ENCODE data around the gene KDM1B. TPM values are rescaled to one million over a fixed set of nuclear protein-coding genes. Genes with fewer than 3 reads are reported as not detected.

Gene KDM1B
- total and polyA plus RNA-seq, 2 of the 8 experiments (the other 6 are each of a cell fraction or from before 2014, with no cell fraction given): 3.7 to 7.5 TPM

GRCh38 chr6:18171871-18172270 is 16.6 kb downstream of the KDM1B start:
- Histone ChIP-seq H2BK15ac (ENCODE audit: low read length) (no peak overlapping the region), H3K4me3 (ENCODE audit: extremely low read depth in 1 of 4, insufficient read depth in 2 of 4, low read depth in 3 of 4, low read length in 4 of 4) (no peak overlapping the region), H3K9me3 (ENCODE audit: insufficient read depth in 2 of 2, low read depth in 1 of 2, low read length in 1 of 2) (peaks cover 0 to 7% of the 10 kb centered on the region in 2 experiments; a peak in 2 of 4 replicates), H3K4ac (replicated peaks; ENCODE audit: insufficient read length, low read depth, low read length) (no peak overlapping the region), H3K79me2 (ENCODE audit: control insufficient read depth in 1 of 2, insufficient read depth in 2 of 2, low read length in 2 of 2) (no peaks in the 10 kb centered on the region), H3K79me1 (ENCODE audit: low read depth, low read length) (no peaks in the 10 kb centered on the region), H3K18ac (ENCODE audit: extremely low read depth, low read length) (no peak overlapping the region), H2BK20ac (ENCODE audit: low read length) (no peak overlapping the region), H4K91ac (replicated peaks; ENCODE audit: insufficient read length, low read length) (no peak overlapping the region), H3K9ac (replicated peaks in 1 of 4; ENCODE audit: extremely low read depth in 1 of 4, low read depth in 3 of 4, low read length in 3 of 4) (no peak overlapping the region), H3K4me1 (replicated peaks in 1 of 4; ENCODE audit: control insufficient read depth in 3 of 4, insufficient read depth in 4 of 4, low read length in 3 of 4) (no peaks in the 10 kb centered on the region), H3K23me2 (ENCODE audit: low read depth, low read length) (no peaks in the 10 kb centered on the region), H4K5ac (ENCODE audit: insufficient read length, low read depth, low read length) (no peak overlapping the region), H2BK5ac (ENCODE audit: low read depth, low read length) (no peak overlapping the region), H2BK12ac (ENCODE audit: low read depth, low read length) (no peak overlapping the region), H3K4me2 (ENCODE audit: insufficient read depth in 1 of 2, low read depth in 2 of 2, low read length in 2 of 2) (no peak overlapping the region), H3K23ac (ENCODE audit: insufficient read length) (no peak overlapping the region), H2AFZ (ENCODE audit: low read length) (no peak overlapping the region), H4K8ac (ENCODE audit: extremely low read depth, insufficient read depth, low read length) (no peak overlapping the region), H3K36me3 (ENCODE audit: control insufficient read depth in 2 of 4, insufficient read depth in 4 of 4, low read length in 3 of 4) (peaks cover 0 to 18% (median 8%) of the 10 kb centered on the region in 4 experiments; a peak in 3 of 8 replicates), H2AK5ac (ENCODE audit: low read depth, low read length) (no peak overlapping the region), H2BK120ac (replicated peaks; ENCODE audit: low read depth, low read length) (no peak overlapping the region), H3K56ac (replicated peaks; ENCODE audit: insufficient read length, low read depth, low read length) (no peak overlapping the region), H3K27me3 (replicated peaks in 1 of 4; ENCODE audit: control insufficient read depth in 3 of 4, extremely low read depth in 1 of 4, insufficient read depth in 3 of 4, low read length in 3 of 4) (no peaks in the 10 kb centered on the region), H3K27ac (ENCODE audit: low read depth, low read length) (no peak overlapping the region), H3K14ac (ENCODE audit: insufficient read length) (no peak overlapping the region), H4K20me1 (replicated peaks in 1 of 2; ENCODE audit: control insufficient read depth in 1 of 2, insufficient read depth in 2 of 2, low read length in 2 of 2) (no peaks in the 10 kb centered on the region)
- FAIRE-seq (no peak), DNase-seq (ENCODE audit: low read depth in 1 of 2, low spot score in 2 of 2) (no peak)
- no peak for TF ChIP-seq ZNF274 (IDR thresholded peaks at IDR 0.05; ENCODE audit: borderline replicate concordance, extremely low read depth, low read length)
- no peak for TF ChIP-seq SP1 (IDR thresholded peaks at IDR 0.05; ENCODE audit: low read depth, low read length)
- no peak for TF ChIP-seq KDM4A (IDR thresholded peaks at IDR 0.05; ENCODE audit: low read depth, low read length, severe bottlenecking)
- no peak for TF ChIP-seq CBX8 (IDR thresholded peaks at IDR 0.05; ENCODE audit: borderline replicate concordance, low read depth, low read length)
- no peak for TF ChIP-seq MAFK (IDR thresholded peaks at IDR 0.05; ENCODE audit: low read depth, low read length)
- TF ChIP-seq POU5F1 (IDR thresholded peaks at IDR 0.05; ENCODE audit: low read depth, low read length): no peak
- no peak for TF ChIP-seq BRCA1 (IDR thresholded peaks at IDR 0.05; ENCODE audit: low read depth, low read length)
- TF ChIP-seq, protein P1, sequence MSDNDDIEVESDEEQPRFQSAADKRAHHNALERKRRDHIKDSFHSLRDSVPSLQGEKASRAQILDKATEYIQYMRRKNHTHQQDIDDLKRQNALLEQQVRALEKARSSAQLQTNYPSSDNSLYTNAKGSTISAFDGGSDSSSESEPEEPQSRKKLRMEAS (IDR thresholded peaks at IDR 0.05): no peak
- no peak for TF ChIP-seq CHD1 (IDR thresholded peaks at IDR 0.05; ENCODE audit: low read depth, low read length)
- no peak for TF ChIP-seq NANOG (IDR thresholded peaks at IDR 0.05; ENCODE audit: insufficient read depth, low read depth, low read length, poor library complexity, severe bottlenecking)
- TF ChIP-seq JUN (IDR thresholded peaks at IDR 0.05; ENCODE audit: low read depth, low read length): no peak
- TF ChIP-seq BCL11A (IDR thresholded peaks at IDR 0.05; ENCODE audit: low read depth in 2 of 2, low read length in 2 of 2): no peak
- CTCF ChIA-PET (ENCODE audit: partially characterized antibody): interaction anchor here (1.3 kb wide), 1 partner anchor 8 kb away, joined by 4 read pairs; no protein-coding TSS in a partner anchor
- POLR2A ChIA-PET (ENCODE audit: partially characterized antibody): interaction anchor here (0.7 to 1.1 kb wide), 2 partner anchors 11 to 21 kb away, joined by 3 to 4 read pairs; no protein-coding TSS in a partner anchor
- 93% methylated on average over 7 of the region's 7 CpGs; no CpG with 5 or more reads in 1 of the 2 experiments for WGBS, 2 experiments (ENCODE audit: extremely low coverage in 1 of 2, insufficient coverage in 1 of 2, insufficient read length in 1 of 2, insufficient replicate concordance in 2 of 2, low coverage in 1 of 2, low lambda C conversion rate in 2 of 2, missing lambda C conversion rate in 1 of 2)
